T-helper 2 cell treated with Interferon-gamma antibody and Interleukin-4, amounts not matched to agents 5 μg/mL and 100 μg/mL, for 36 hours (primary cell): ENCODE results near the gene MAP3K1.

Experiments used
- DNase-seq: peaks from one replicate; pipeline ENCODE4 v3.0.0; 2021; ENCODE audit warnings: low spot score
- H3K27ac Mint-ChIP-seq: one replicate; pipeline ENCODE4 v1.8.0; 2021; ENCODE audit warnings: mild to moderate bottlenecking, mixed read lengths
- H3K27me3 Mint-ChIP-seq: one replicate; pipeline ENCODE4 v1.8.0; 2021; ENCODE audit warnings: low read depth, mixed read lengths
- H3K36me3 Mint-ChIP-seq: one replicate; pipeline ENCODE4 v1.8.0; 2021; ENCODE audit warnings: low read depth, mixed read lengths
- H3K4me1 Mint-ChIP-seq: one replicate; pipeline ENCODE4 v1.8.0; 2021; ENCODE audit warnings: low read depth, mixed read lengths
- H3K4me3 Mint-ChIP-seq: one replicate; pipeline ENCODE4 v1.8.0; 2022; ENCODE audit warnings: mild to moderate bottlenecking, moderate library complexity, mixed read lengths
- H3K9me3 Mint-ChIP-seq: one replicate; pipeline ENCODE4 v1.8.0; 2021; ENCODE audit warnings: mixed read lengths

Gene MAP3K1

GRCh38 chr5:56822981-56823380 is 7.6 kb downstream of the MAP3K1 start:
- Mint-ChIP-seq H3K27ac (peak overlapping the region; percentile 7), H3K4me3 (no peak overlapping the region), H3K9me3 (no peaks in the 10 kb centered on the region), H3K27me3 (no peaks in the 10 kb centered on the region), H3K36me3 (peaks cover 33% of the 10 kb centered on the region), H3K4me1 (peaks cover 62% of the 10 kb centered on the region)
- DNase-seq = no peak

- H3K36me3 Mint-ChIP-seq = peaks cover 34% of the 10 kb centered on the region
- DNase-seq = no peak
- no peaks in the 10 kb centered on the region for H3K9me3 Mint-ChIP-seq
- peak overlapping the region; percentile 13 for H3K4me3 Mint-ChIP-seq
- H3K27me3 Mint-ChIP-seq = no peaks in the 10 kb centered on the region
- H3K27ac Mint-ChIP-seq = peak overlapping the region; percentile 4
- peaks cover 68% of the 10 kb centered on the region for H3K4me1 Mint-ChIP-seq
Measured at GRCh38 chr5:56824019-56824418, 8.7 kb downstream of the MAP3K1 start.

GRCh38 chr5:56825222-56825824 is 10.0 kb downstream of the MAP3K1 start:
- H3K9me3 Mint-ChIP-seq = no peaks in the 10 kb centered on the region
- no peak overlapping the region for H3K27ac Mint-ChIP-seq
- H3K4me1 Mint-ChIP-seq = peaks cover 72% of the 10 kb centered on the region
- no peak overlapping the region for H3K4me3 Mint-ChIP-seq
- H3K27me3 Mint-ChIP-seq = no peaks in the 10 kb centered on the region
- peaks cover 36% of the 10 kb centered on the region for H3K36me3 Mint-ChIP-seq
- no peak for DNase-seq

GRCh38 chr5:56827049-56827448 is 11.7 kb downstream of the MAP3K1 start:
- Mint-ChIP-seq H3K36me3 (peaks cover 26% of the 10 kb centered on the region), H3K27ac (no peak overlapping the region), H3K27me3 (no peaks in the 10 kb centered on the region), H3K9me3 (no peaks in the 10 kb centered on the region), H3K4me3 (peak overlapping the region; percentile 19), H3K4me1 (peaks cover 72% of the 10 kb centered on the region)
- no peak for DNase-seq

GRCh38 chr5:56827924-56828323 is 12.6 kb downstream of the MAP3K1 start:
- Mint-ChIP-seq H3K36me3 (peaks cover 20% of the 10 kb centered on the region), H3K9me3 (no peaks in the 10 kb centered on the region), H3K27ac (no peak overlapping the region), H3K27me3 (no peaks in the 10 kb centered on the region), H3K4me1 (peaks cover 70% of the 10 kb centered on the region), H3K4me3 (no peak overlapping the region)
- no peak for DNase-seq

GRCh38 chr5:56829137-56829908 is 14.0 kb downstream of the MAP3K1 start:
- H3K36me3 Mint-ChIP-seq = peaks cover 12% of the 10 kb centered on the region

GRCh38 chr5:56831773-56832172 is 16.4 kb downstream of the MAP3K1 start:
- Mint-ChIP-seq H3K27me3 (no peaks in the 10 kb centered on the region), H3K27ac (no peak overlapping the region), H3K4me1 (peaks cover 63% of the 10 kb centered on the region), H3K9me3 (no peaks in the 10 kb centered on the region), H3K36me3 (peaks cover 3% of the 10 kb centered on the region), H3K4me3 (no peak overlapping the region)
- DNase-seq = no peak

More at GRCh38 chr5:56829137-56829908, 14.0 kb downstream of the MAP3K1 start:
- DNase-seq = peak; percentile 48
- H3K27ac Mint-ChIP-seq = peak overlapping the region; percentile 77
- peaks cover 69% of the 10 kb centered on the region for H3K4me1 Mint-ChIP-seq
- no peaks in the 10 kb centered on the region for H3K27me3 Mint-ChIP-seq
- H3K9me3 Mint-ChIP-seq = no peaks in the 10 kb centered on the region
- H3K4me3 Mint-ChIP-seq = peak overlapping the region; percentile 76

GRCh38 chr5:56833325-56833724 is 18.0 kb downstream of the MAP3K1 start:
- H3K27ac Mint-ChIP-seq = no peak overlapping the region
- peaks cover 3% of the 10 kb centered on the region for H3K36me3 Mint-ChIP-seq
- H3K27me3 Mint-ChIP-seq = no peaks in the 10 kb centered on the region
- no peak overlapping the region for H3K4me3 Mint-ChIP-seq
- no peaks in the 10 kb centered on the region for H3K9me3 Mint-ChIP-seq
- DNase-seq = no peak
- peaks cover 69% of the 10 kb centered on the region for H3K4me1 Mint-ChIP-seq

- no peaks in the 10 kb centered on the region for H3K27me3 Mint-ChIP-seq
- no peak for DNase-seq
- peaks cover 51% of the 10 kb centered on the region for H3K4me1 Mint-ChIP-seq
- no peaks in the 10 kb centered on the region for H3K9me3 Mint-ChIP-seq
- no peak overlapping the region for H3K4me3 Mint-ChIP-seq
- H3K36me3 Mint-ChIP-seq = peaks cover 3% of the 10 kb centered on the region
- peak overlapping the region; percentile 1 for H3K27ac Mint-ChIP-seq
Measured at GRCh38 chr5:56837381-56837780, 22.0 kb downstream of the MAP3K1 start.

GRCh38 chr5:56837956-56838355 is 22.6 kb downstream of the MAP3K1 start:
- no peaks in the 10 kb centered on the region for H3K27me3 Mint-ChIP-seq
- peaks cover 49% of the 10 kb centered on the region for H3K4me1 Mint-ChIP-seq
- no peak overlapping the region for H3K27ac Mint-ChIP-seq
- H3K36me3 Mint-ChIP-seq = peaks cover 3% of the 10 kb centered on the region
- no peaks in the 10 kb centered on the region for H3K9me3 Mint-ChIP-seq
- no peak for DNase-seq
- H3K4me3 Mint-ChIP-seq = peak overlapping the region; percentile 59

- Mint-ChIP-seq H3K4me1 (peaks cover 44% of the 10 kb centered on the region), H3K36me3 (peaks cover 6% of the 10 kb centered on the region), H3K4me3 (peak overlapping the region; percentile 59), H3K27ac (no peak overlapping the region), H3K9me3 (no peaks in the 10 kb centered on the region), H3K27me3 (no peaks in the 10 kb centered on the region)
- DNase-seq = no peak
Measured at GRCh38 chr5:56838409-56839039, 23.2 kb downstream of the MAP3K1 start.

- Mint-ChIP-seq H3K27ac (no peak overlapping the region), H3K4me3 (peak overlapping the region; percentile 59), H3K9me3 (no peaks in the 10 kb centered on the region), H3K4me1 (peaks cover 40% of the 10 kb centered on the region), H3K27me3 (no peaks in the 10 kb centered on the region), H3K36me3 (peaks cover 6% of the 10 kb centered on the region)
- no peak for DNase-seq
Measured at GRCh38 chr5:56839062-56839461, 23.7 kb downstream of the MAP3K1 start.

GRCh38 chr5:56840597-56840996 is 25.2 kb downstream of the MAP3K1 start:
- Mint-ChIP-seq H3K27me3 (no peaks in the 10 kb centered on the region), H3K4me3 (no peak overlapping the region), H3K27ac (no peak overlapping the region), H3K4me1 (peaks cover 43% of the 10 kb centered on the region), H3K36me3 (peaks cover 9% of the 10 kb centered on the region), H3K9me3 (no peaks in the 10 kb centered on the region)
- no peak for DNase-seq

- H3K36me3 Mint-ChIP-seq = peaks cover 14% of the 10 kb centered on the region
- no peaks in the 10 kb centered on the region for H3K9me3 Mint-ChIP-seq
- no peak overlapping the region for H3K27ac Mint-ChIP-seq
- H3K4me1 Mint-ChIP-seq = peaks cover 51% of the 10 kb centered on the region
- no peaks in the 10 kb centered on the region for H3K27me3 Mint-ChIP-seq
- DNase-seq = no peak
- no peak overlapping the region for H3K4me3 Mint-ChIP-seq
Measured at GRCh38 chr5:56845277-56845676, 29.9 kb downstream of the MAP3K1 start.
